Uterus (tissue), 4 donors: ENCODE measurements around the gene GARIN1A. TPM values are rescaled to one million over a fixed set of nuclear protein-coding genes. Genes with fewer than 3 reads are reported as not detected.
"Not testable (repeated sequence)": the region's sequence is repeated elsewhere in the genome, so short reads cannot be mapped to it uniquely, and the experiment has no call there.

Source experiments
- DNase-seq, 2 donors: peaks; one replicate each; pipeline ENCODE4 v3.0.0-alpha.2; 2019 to 2020
- H3K27ac ChIP-seq, 2 donors: fragments of 200-600 bp; sonication (generic); 1 replicate in 1 of 2; 2 replicates in 1 of 2; pipeline ENCODE4 v1.5.1; 2016 to 2018
- H3K27me3 ChIP-seq, 2 donors: fragments of 200-600 bp; sonication (generic); one replicate each; pipeline ENCODE4 v1.5.1; 2018 to 2019; ENCODE audit warnings: control low read depth in 1 of 2
- H3K36me3 ChIP-seq, 2 donors: fragments of 200-600 bp; sonication (generic); one replicate each; pipeline ENCODE4 v1.5.1; 2019; ENCODE audit warnings: control low read depth in 1 of 2
- H3K4me1 ChIP-seq, 2 donors: fragments of 200-600 bp; sonication (generic); one replicate each; pipeline ENCODE4 v1.5.1; 2018 to 2019; ENCODE audit warnings: control low read depth in 1 of 2
- H3K4me3 ChIP-seq, 2 donors: fragments of 200-600 bp; sonication (generic); 1 replicate in 1 of 2; 2 replicates in 1 of 2; pipeline ENCODE4 v1.5.1; 2018 to 2019; ENCODE audit warnings: mild to moderate bottlenecking in 1 of 2
- H3K9me3 ChIP-seq, 2 donors: fragments of 200-600 bp; sonication (generic); one replicate each; pipeline ENCODE4 v1.5.1; 2019; ENCODE audit warnings: control low read depth in 1 of 2
- CTCF ChIP-seq, 4 experiments: fragments of 200-600 bp in 2 of 4; fragments of 450-650 bp in 2 of 4; sonication (generic) in 2 of 4; IDR thresholded peaks; one replicate each; pipeline ENCODE4 v1.5.1; 2016 to 2019; ENCODE audit warnings: antibody characterized with exemption in 4 of 4, mild to moderate bottlenecking in 2 of 4, moderate library complexity in 1 of 4
- POLR2A ChIP-seq, 2 donors: fragments of 450-650 bp; IDR thresholded peaks; one replicate each; pipeline ENCODE4 v1.6.1; 2016; ENCODE audit warnings: antibody characterized with exemption in 2 of 2, mild to moderate bottlenecking in 1 of 2, moderate library complexity in 1 of 2
- intact Hi-C: fragments of 100-400 bp; cut with DNase I; formaldehyde crosslinking; loops from one replicate; pipeline ENCODE4 v1.15.1; 2023; ENCODE audit warnings: low total_unique reads
- total RNA-seq, 4 donors: library from RNA; depleted of rRNA in 3 of 4; stranded (reverse); fragments of >200 nt in 3 of 4; gene quantifications; one replicate each; pipeline versions ENCODE4 v1.1.0 to v1.2.4, GENCODE V29; 2014 to 2023
- donor health status: DM: yes; HTN: yes; CAD: no.

GARIN1A gene
- total RNA-seq, 4 donors from 2014 or later: 0.35 to 6.6 TPM; not detected in 2

GRCh38 chr7:128687131-128687530 is 15.0 kb downstream of the GARIN1A start:
- Histone ChIP-seq H3K4me1 (no peaks in the 10 kb centered on the region), H3K9me3 (no peaks in the 10 kb centered on the region)
- intact Hi-C loops: no loop called here

DNA sequence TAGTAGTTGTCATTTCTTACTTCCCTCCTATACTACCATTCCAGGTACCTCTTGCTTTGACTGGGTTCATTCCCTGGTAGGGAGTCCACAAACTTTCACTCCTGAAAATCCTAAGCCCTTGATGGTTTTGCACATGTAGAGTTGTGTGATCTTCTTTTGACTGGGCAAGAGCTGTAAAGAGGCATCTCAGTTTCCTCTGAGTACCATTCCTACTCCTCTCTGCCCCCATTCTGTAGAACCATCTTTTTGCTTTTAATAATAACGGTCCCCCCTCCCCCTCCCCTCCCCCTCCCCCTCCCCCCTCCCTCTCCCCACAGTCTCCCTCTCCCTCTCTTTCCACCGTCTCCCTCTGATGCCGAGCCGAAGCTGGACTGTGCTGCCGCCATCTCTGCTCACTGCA is 16.4 kb downstream of the GARIN1A start:
- H3K27me3 ChIP-seq: no peaks in the 10 kb centered on the region
- intact Hi-C loops: no loop called here
- H3K9me3 ChIP-seq: no peaks in the 10 kb centered on the region
- H3K36me3 ChIP-seq: no peaks in the 10 kb centered on the region
- DNase-seq: no peak
- no peak for TF ChIP-seq CTCF (IDR thresholded peaks at IDR 0.05)
- TF ChIP-seq POLR2A (IDR thresholded peaks at IDR 0.05): no peak
- H3K4me3 ChIP-seq: no peak overlapping the region
- no peaks in the 10 kb centered on the region for H3K4me1 ChIP-seq
- no peak overlapping the region for H3K27ac ChIP-seq

More at GRCh38 chr7:128687131-128687530, 15.0 kb downstream of the GARIN1A start:
- Histone ChIP-seq H3K27ac (no peak overlapping the region), H3K4me3 (no peak overlapping the region), H3K27me3 (no peaks in the 10 kb centered on the region), H3K36me3 (no peaks in the 10 kb centered on the region)
- no peak for DNase-seq
- TF ChIP-seq POLR2A (IDR thresholded peaks at IDR 0.05) (no peak), CTCF (IDR thresholded peaks at IDR 0.05) (no peak)

DNA sequence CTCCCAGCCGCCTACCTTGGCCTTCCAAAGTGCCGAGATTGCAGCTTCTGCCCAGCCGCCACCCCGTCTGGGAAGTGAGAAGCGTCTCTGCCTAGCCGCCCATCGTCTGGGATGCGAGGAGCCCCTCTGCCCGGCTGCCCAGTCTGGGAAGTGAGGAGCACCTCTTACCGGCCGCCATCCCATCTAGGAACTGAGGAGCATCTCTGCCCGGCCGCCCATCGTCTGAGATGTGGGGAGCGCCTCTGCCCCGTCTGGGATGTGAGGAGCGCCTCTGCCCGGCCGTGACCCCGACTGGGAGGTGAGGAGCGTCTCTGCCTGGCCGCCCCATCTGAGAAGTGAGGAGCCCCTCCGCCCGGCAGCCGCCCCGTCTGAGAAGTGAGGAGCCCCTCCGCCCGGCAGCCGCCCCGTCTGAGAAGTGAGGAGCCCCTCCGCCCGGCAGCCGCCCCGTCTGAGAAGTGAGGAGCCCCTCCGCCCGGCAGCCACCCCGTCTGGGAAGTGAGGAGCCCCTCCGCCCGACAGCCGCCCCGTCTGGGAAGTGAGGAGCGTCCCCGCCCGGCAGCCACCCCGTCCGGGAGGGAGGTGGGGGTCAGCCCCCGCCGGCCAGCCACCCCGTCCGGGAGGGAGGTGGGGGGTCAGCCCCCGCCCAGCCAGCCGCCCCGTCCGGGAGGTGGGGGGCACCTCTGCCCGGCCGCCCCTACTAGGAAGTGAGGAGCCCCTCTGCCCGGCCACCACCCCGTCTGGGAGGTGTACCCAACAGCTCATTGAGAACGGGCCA is 17.3 kb downstream of the GARIN1A start:
- not testable (repeated sequence) for H3K4me3 ChIP-seq, H3K27ac ChIP-seq

DNA sequence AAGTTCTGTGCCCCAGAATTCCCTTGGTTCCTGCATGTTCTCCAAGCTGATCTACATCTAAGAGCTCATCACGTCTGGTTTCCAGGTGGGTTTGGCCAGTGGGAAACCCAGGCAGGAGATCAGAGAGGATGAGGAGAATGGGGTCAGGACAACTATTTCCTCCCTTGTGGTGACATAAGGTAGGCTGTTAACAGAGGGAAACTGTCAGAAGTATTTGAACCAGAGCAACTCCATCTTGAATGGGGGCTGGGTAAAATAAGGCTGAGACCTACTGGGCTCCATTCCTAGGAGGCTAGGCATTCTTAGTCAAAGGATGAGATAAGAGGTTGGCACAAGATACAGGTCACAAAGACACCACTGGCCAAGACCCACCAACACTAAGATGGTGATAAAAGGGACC is 19.1 kb downstream of the GARIN1A start:
- H3K9me3 ChIP-seq: no peaks in the 10 kb centered on the region
- intact Hi-C loops: no loop called here

More for the DNA sequence above, 17.3 kb downstream of the GARIN1A start:
- H3K4me1 ChIP-seq, H3K27me3 ChIP-seq, intact Hi-C loops, DNase-seq, H3K36me3 ChIP-seq, H3K9me3 ChIP-seq: not testable (repeated sequence)

DNA sequence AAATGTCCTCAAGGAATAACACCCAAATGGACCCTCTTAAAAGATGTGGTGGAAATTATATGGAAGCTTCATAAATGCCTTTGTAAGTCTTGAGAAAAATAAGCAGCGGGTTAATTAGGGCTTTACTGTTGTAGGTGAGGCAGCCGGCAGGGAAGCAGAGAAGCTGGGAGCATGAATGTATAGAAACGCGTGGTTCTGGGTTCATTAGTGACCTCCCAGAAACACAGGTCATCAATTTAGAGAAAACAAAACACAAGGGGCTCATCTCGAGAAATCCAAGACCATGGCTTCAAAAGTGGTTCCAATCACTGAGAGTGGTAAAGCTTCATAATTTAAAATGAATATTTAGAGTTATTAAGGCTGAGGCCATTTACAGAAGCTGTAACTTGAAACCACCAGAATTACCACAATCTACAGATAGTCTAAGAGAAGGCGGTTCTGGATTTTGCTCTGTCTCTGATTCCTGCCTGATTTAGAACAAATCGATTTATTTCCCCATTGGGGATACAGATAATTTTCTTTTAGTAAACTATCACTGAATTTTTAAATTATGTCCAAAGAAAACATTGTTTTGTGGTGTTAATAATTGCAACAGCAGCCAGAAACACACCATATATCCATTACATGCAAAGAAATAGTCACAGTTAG is 20.7 kb downstream of the GARIN1A start:
- Histone ChIP-seq H3K36me3 (no peaks in the 10 kb centered on the region), H3K27me3 (peaks cover 5 to 11% of the 10 kb centered on the region in 2 donors), H3K27ac (no peak overlapping the region), H3K4me1 (no peaks in the 10 kb centered on the region), H3K9me3 (no peaks in the 10 kb centered on the region), H3K4me3 (no peak overlapping the region)
- DNase-seq: no peak
- TF ChIP-seq CTCF (IDR thresholded peaks at IDR 0.05): no peak
- no peak for TF ChIP-seq POLR2A (IDR thresholded peaks at IDR 0.05)
- intact Hi-C loops: no loop called here

More for the DNA sequence above, 19.1 kb downstream of the GARIN1A start:
- no peaks in the 10 kb centered on the region for H3K36me3 ChIP-seq
- DNase-seq: no peak
- no peaks in the 10 kb centered on the region for H3K4me1 ChIP-seq
- H3K27me3 ChIP-seq: no peaks in the 10 kb centered on the region
- no peak for TF ChIP-seq CTCF (IDR thresholded peaks at IDR 0.05)
- no peak for TF ChIP-seq POLR2A (IDR thresholded peaks at IDR 0.05)
- no peak overlapping the region for H3K27ac ChIP-seq
- no peak overlapping the region for H3K4me3 ChIP-seq
